Measurements from ENCODE around the gene GPBAR1. TPM values are rescaled to one million over a fixed set of nuclear protein-coding genes. Genes with fewer than 3 reads are reported as not detected.
A peak's percentile ranks its signal among the peaks of the same experiment; 100 is the strongest.

Gene GPBAR1
- total RNA-seq, 1 experiment from 2014 or later = 0.20 TPM

GRCh38 chr2:218218268-218219185 lies 42.3 kb upstream of the GPBAR1 start (continued):
- TF ChIP-seq TEAD4 (CRISPR knock-in tag; IDR thresholded peaks at IDR 0.05) (no peak), ZNF317 (CRISPR knock-in tag; IDR thresholded peaks at IDR 0.05; ENCODE audit: borderline replicate concordance, low read depth) (no peak), ARID4B (CRISPR knock-in tag; IDR thresholded peaks at IDR 0.05; ENCODE audit: borderline replicate concordance) (no peak), NR2C2 (CRISPR knock-in tag; IDR thresholded peaks at IDR 0.05) (no peak), ZBTB21 (CRISPR knock-in tag; IDR thresholded peaks at IDR 0.05; ENCODE audit: borderline replicate concordance) (no peak)
- TF ChIP-seq, protein P1, sequence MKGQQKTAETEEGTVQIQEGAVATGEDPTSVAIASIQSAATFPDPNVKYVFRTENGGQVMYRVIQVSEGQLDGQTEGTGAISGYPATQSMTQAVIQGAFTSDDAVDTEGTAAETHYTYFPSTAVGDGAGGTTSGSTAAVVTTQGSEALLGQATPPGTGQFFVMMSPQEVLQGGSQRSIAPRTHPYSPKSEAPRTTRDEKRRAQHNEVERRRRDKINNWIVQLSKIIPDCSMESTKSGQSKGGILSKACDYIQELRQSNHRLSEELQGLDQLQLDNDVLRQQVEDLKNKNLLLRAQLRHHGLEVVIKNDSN (CRISPR knock-in tag; IDR thresholded peaks at IDR 0.05) = no peak

DNA sequence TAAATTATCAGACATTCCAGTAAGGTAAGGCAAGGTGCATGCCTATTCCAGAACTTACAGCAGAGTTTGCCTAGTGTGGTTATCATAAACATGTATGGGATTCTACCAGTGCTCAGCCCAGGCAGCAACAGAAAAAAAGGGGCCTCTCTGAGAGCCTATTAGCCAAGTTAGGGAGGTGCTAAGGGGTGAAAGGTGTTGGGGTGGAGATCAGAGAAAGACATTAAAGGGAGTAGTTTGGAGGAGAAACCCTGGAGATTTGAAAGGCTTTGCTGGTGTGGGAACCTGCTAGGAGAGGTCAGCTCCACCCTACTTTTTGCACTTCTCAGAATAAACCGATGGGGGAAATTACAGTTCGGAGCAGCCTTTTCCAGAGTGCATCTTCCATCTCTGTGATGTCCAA lies 40.9 kb upstream of the GPBAR1 start:
- ChIA-PET POLR2A (no interaction called here), CTCF (interaction anchor here (0.5 to 2.1 kb wide), 3 partner anchors 11 to 421 kb away, joined by 3 to 5 read pairs (median 4); no protein-coding TSS in a partner anchor)
- Mint-ChIP-seq H3K27me3 (ENCODE audit: low read depth) (no peaks in the 10 kb centered on the region), H3K36me3 (peaks cover 16% of the 10 kb centered on the region), H3K4me3 (no peak overlapping the region), H3K4me1 (peaks cover 29% of the 10 kb centered on the region), H3K9me3 (no peaks in the 10 kb centered on the region), H3K27ac (peak overlapping the region; percentile 94)
- TF ChIP-seq HMGXB4 (CRISPR knock-in tag; IDR thresholded peaks at IDR 0.05) = no peak
- ATAC-seq (no peak), DNase-seq (ENCODE audit: low spot score) (no peak)

DNA sequence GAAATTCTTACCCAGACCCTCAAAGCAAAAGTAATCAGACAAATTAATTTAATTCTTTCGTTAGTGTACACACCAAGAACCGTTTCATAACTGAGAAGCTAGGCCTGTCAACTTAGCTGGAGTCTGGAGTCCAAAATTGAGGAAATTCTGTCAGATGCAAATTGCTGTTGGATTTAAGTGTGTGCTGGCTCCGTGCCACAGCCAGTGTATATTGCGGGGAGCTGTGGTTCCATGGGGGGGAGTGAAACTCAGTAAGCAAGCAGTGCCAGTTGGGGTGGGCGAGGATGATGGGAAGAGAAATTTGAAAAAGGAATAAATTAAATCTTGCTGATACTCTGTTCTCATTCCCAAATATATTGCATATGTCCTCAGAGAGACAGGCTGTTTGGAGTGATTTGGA lies 39.8 kb upstream of the GPBAR1 start:
- Mint-ChIP-seq H3K4me3 (no peak overlapping the region), H3K27me3 (ENCODE audit: low read depth) (no peaks in the 10 kb centered on the region), H3K27ac (peak overlapping the region; percentile 76; the same call in 1 of the 2 replicates), H3K4me1 (peaks cover 29% of the 10 kb centered on the region), H3K9me3 (no peaks in the 10 kb centered on the region), H3K36me3 (peaks cover 26% of the 10 kb centered on the region)
- TF ChIP-seq ZNF671 (CRISPR knock-in tag; IDR thresholded peaks at IDR 0.05) (no peak), ZNF416 (CRISPR knock-in tag; IDR thresholded peaks at IDR 0.05) (no peak), JAZF1 (CRISPR knock-in tag; IDR thresholded peaks at IDR 0.05) (no peak), SMAD3 (CRISPR knock-in tag; IDR thresholded peaks at IDR 0.05; ENCODE audit: borderline replicate concordance) (no peak)
- TF ChIP-seq, protein P2, sequence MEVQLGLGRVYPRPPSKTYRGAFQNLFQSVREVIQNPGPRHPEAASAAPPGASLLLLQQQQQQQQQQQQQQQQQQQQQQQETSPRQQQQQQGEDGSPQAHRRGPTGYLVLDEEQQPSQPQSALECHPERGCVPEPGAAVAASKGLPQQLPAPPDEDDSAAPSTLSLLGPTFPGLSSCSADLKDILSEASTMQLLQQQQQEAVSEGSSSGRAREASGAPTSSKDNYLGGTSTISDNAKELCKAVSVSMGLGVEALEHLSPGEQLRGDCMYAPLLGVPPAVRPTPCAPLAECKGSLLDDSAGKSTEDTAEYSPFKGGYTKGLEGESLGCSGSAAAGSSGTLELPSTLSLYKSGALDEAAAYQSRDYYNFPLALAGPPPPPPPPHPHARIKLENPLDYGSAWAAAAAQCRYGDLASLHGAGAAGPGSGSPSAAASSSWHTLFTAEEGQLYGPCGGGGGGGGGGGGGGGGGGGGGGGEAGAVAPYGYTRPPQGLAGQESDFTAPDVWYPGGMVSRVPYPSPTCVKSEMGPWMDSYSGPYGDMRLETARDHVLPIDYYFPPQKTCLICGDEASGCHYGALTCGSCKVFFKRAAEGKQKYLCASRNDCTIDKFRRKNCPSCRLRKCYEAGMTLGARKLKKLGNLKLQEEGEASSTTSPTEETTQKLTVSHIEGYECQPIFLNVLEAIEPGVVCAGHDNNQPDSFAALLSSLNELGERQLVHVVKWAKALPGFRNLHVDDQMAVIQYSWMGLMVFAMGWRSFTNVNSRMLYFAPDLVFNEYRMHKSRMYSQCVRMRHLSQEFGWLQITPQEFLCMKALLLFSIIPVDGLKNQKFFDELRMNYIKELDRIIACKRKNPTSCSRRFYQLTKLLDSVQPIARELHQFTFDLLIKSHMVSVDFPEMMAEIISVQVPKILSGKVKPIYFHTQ (CRISPR knock-in tag; IDR thresholded peaks at IDR 0.05) = no peak
- TF ChIP-seq, protein P3, sequence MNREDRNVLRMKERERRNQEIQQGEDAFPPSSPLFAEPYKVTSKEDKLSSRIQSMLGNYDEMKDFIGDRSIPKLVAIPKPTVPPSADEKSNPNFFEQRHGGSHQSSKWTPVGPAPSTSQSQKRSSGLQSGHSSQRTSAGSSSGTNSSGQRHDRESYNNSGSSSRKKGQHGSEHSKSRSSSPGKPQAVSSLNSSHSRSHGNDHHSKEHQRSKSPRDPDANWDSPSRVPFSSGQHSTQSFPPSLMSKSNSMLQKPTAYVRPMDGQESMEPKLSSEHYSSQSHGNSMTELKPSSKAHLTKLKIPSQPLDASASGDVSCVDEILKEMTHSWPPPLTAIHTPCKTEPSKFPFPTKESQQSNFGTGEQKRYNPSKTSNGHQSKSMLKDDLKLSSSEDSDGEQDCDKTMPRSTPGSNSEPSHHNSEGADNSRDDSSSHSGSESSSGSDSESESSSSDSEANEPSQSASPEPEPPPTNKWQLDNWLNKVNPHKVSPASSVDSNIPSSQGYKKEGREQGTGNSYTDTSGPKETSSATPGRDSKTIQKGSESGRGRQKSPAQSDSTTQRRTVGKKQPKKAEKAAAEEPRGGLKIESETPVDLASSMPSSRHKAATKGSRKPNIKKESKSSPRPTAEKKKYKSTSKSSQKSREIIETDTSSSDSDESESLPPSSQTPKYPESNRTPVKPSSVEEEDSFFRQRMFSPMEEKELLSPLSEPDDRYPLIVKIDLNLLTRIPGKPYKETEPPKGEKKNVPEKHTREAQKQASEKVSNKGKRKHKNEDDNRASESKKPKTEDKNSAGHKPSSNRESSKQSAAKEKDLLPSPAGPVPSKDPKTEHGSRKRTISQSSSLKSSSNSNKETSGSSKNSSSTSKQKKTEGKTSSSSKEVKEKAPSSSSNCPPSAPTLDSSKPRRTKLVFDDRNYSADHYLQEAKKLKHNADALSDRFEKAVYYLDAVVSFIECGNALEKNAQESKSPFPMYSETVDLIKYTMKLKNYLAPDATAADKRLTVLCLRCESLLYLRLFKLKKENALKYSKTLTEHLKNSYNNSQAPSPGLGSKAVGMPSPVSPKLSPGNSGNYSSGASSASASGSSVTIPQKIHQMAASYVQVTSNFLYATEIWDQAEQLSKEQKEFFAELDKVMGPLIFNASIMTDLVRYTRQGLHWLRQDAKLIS (CRISPR knock-in tag; IDR thresholded peaks at IDR 0.05; ENCODE audit: borderline replicate concordance) = no peak
- DNase-seq (ENCODE audit: low spot score) (no peak), ATAC-seq (no peak)
- ChIA-PET POLR2A (no interaction called here), CTCF (interaction anchor here (1.0 to 2.1 kb wide), 2 partner anchors 10 to 52 kb away, joined by 3 to 4 read pairs; no protein-coding TSS in a partner anchor)
